ENCODE data around the gene ETV1.

Gene ETV1

GRCh38 chr7:13989126-13989948, at the start of gene ETV1:
Gene ETV1, minus strand, starts transcription at chr7:13989666. Its CDS starts 614 bp downstream, at chr7:13989052.
- H3K4me3 ChIP-seq (replicated peaks; ENCODE audit: low read depth, low read length): peak within 1 kb of the TSS; percentile 49
- TF ChIP-seq, protein P1, sequence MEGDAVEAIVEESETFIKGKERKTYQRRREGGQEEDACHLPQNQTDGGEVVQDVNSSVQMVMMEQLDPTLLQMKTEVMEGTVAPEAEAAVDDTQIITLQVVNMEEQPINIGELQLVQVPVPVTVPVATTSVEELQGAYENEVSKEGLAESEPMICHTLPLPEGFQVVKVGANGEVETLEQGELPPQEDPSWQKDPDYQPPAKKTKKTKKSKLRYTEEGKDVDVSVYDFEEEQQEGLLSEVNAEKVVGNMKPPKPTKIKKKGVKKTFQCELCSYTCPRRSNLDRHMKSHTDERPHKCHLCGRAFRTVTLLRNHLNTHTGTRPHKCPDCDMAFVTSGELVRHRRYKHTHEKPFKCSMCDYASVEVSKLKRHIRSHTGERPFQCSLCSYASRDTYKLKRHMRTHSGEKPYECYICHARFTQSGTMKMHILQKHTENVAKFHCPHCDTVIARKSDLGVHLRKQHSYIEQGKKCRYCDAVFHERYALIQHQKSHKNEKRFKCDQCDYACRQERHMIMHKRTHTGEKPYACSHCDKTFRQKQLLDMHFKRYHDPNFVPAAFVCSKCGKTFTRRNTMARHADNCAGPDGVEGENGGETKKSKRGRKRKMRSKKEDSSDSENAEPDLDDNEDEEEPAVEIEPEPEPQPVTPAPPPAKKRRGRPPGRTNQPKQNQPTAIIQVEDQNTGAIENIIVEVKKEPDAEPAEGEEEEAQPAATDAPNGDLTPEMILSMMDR (IDR thresholded peaks at IDR 0.05; ENCODE audit: low read depth, low read length, missing control alignments): peak; percentile 36
- DNase-seq (ENCODE audit: extremely low read depth, low read depth): no peak

DNA sequence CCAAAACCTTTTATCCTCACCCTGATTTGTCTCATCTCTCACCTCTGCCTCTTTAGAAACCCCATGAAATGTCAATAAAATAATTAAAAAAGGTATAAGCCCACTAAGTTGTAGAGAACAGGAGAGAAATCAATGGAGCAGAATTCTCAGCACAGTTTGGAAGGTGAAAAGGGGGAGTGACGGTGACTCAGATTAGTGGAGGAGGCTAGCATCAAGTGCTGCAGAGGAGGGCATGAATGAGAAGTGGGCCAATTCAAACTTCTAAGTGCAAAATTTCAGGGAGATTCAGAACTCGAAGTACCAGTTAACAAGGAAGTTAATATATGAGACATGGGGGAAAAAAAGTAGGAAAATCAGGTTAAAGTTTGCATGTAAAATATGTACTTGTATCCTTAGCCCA, 34.9 kb upstream of the ETV1 start:
- TF ChIP-seq, protein P1 (IDR thresholded peaks at IDR 0.05; ENCODE audit: low read depth, low read length, missing control alignments): no peak
- no peak for DNase-seq (ENCODE audit: extremely low read depth, low read depth)
- H3K4me3 ChIP-seq (replicated peaks; ENCODE audit: low read depth, low read length): no peak overlapping the region

DNA sequence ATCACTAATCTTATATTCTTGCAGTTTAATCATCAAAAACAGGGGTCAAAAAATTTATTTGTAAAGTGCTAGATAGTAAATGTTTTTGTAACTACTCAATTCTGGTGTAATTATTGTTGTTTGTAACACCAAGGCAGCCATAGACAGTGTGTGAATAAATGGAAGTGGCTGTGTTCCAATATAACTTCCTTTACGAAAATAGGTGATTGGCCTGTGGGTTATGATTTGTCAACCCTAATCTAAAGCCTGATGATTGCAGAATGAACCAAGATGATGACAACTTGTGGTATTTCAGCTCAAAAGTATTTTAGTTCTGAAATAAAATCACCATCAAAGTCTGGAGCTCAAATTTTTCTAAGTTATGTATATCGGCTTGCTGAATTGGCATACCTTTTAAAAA, 34.4 kb upstream of the ETV1 start:
- no peak for DNase-seq (ENCODE audit: extremely low read depth, low read depth)
- TF ChIP-seq, protein P1 (IDR thresholded peaks at IDR 0.05; ENCODE audit: low read depth, low read length, missing control alignments): no peak

GRCh38 chr7:14023342-14023741, 33.9 kb upstream of the ETV1 start:
- TF ChIP-seq, protein P1 (IDR thresholded peaks at IDR 0.05; ENCODE audit: low read depth, low read length, missing control alignments): no peak
- no peak for DNase-seq (ENCODE audit: extremely low read depth, low read depth)
- no peak overlapping the region for H3K4me3 ChIP-seq (replicated peaks; ENCODE audit: low read depth, low read length)

More for the DNA sequence above, 34.4 kb upstream of the ETV1 start:
- H3K4me3 ChIP-seq (replicated peaks; ENCODE audit: low read depth, low read length): no peak overlapping the region

GRCh38 chr7:14021069-14021468, 31.6 kb upstream of the ETV1 start:
- TF ChIP-seq, protein P1 (IDR thresholded peaks at IDR 0.05; ENCODE audit: low read depth, low read length, missing control alignments): no peak
- DNase-seq (ENCODE audit: extremely low read depth, low read depth): no peak
- H3K4me3 ChIP-seq (replicated peaks; ENCODE audit: low read depth, low read length): no peak overlapping the region

DNA sequence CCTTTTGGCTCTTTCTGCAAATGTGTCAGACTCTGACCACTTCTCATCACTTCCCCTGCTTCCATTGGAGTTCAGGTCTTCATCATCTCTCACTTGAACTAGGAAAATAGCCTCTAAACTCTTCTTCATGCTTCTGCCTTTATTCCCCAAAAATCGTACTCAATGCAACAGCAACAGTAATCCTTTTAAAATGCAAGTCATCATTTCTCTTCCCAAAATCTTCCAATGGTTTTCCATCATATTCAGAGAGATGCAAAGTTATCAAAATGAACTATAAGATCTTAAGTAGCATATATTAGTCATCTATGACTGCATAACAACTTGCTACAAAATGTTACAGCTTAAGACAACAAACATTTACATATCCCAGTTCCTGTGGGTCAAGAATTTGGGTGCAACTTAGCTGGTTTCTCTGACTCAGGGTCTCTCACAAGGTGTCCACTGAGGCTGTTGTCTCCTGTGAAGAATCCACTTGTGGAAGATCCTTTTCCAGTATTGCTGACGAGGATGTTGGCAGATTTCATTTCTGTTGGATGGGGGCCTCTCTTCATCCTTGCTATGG, 31.0 kb upstream of the ETV1 start:
- no peak overlapping the region for H3K4me3 ChIP-seq (replicated peaks; ENCODE audit: low read depth, low read length)
- TF ChIP-seq, protein P1 (IDR thresholded peaks at IDR 0.05; ENCODE audit: low read depth, low read length, missing control alignments): no peak
- DNase-seq (ENCODE audit: extremely low read depth, low read depth): no peak
